Glutamatergic neuron (in vitro differentiated cells): ENCODE measurements around the gene ASB2. TPM values are rescaled to one million over a fixed set of nuclear protein-coding genes. Genes with fewer than 3 reads are reported as not detected.

ENCODE experiments used
- DNase-seq: peaks from one replicate; pipeline ENCODE4 v3.0.0; 2022
- H3K27ac Mint-ChIP-seq: one replicate; pipeline ENCODE4 v1.8.0; 2020; ENCODE audit warnings: mild to moderate bottlenecking, mixed read lengths, inconsistent platforms; ENCODE audit not compliant: unreplicated experiment
- H3K27me3 Mint-ChIP-seq: one replicate; pipeline ENCODE4 v1.8.0; 2020; ENCODE audit warnings: mild to moderate bottlenecking, moderate library complexity, mixed read lengths, inconsistent platforms; ENCODE audit not compliant: unreplicated experiment
- H3K36me3 Mint-ChIP-seq: one replicate; pipeline ENCODE4 v1.8.0; 2020; ENCODE audit warnings: mild to moderate bottlenecking, mixed read lengths, inconsistent platforms; ENCODE audit not compliant: unreplicated experiment
- H3K4me1 Mint-ChIP-seq: one replicate; pipeline ENCODE4 v1.8.0; 2020; ENCODE audit warnings: mild to moderate bottlenecking, low read depth, mixed read lengths, inconsistent platforms; ENCODE audit not compliant: unreplicated experiment
- H3K4me3 Mint-ChIP-seq: one replicate; pipeline ENCODE4 v1.8.0; 2020; ENCODE audit warnings: mild to moderate bottlenecking, mixed read lengths, inconsistent platforms; ENCODE audit not compliant: unreplicated experiment
- H3K9me3 Mint-ChIP-seq: one replicate; pipeline ENCODE4 v1.8.0; 2020; ENCODE audit warnings: mild to moderate bottlenecking, moderate library complexity, mixed read lengths, inconsistent platforms; ENCODE audit not compliant: unreplicated experiment
- CTCF ChIP-seq: fragments of 200-600 bp; sonication (generic); IDR thresholded peaks from one replicate; pipeline ENCODE4 v1.5.0; 2021; ENCODE audit not compliant: partially characterized antibody, unreplicated experiment
- total RNA-seq: library from RNA; stranded (reverse); fragmentation: NEBNext Ultra II Directional; extraction: Animal tissue kit (Norgen Biotek cat#: 25700); gene quantifications from one replicate; pipeline ENCODE4 v1.2.1, GENCODE V29; 2021; ENCODE audit not compliant: unreplicated experiment

Gene ASB2
- total RNA-seq, 1 donor from 2014 or later: 16.6 TPM

- Mint-ChIP-seq H3K9me3 (peaks cover 25% of the 10 kb centered on the region), H3K4me1 (peaks cover 38% of the 10 kb centered on the region), H3K4me3 (peak overlapping the region; percentile 64), H3K27me3 (peaks cover 14% of the 10 kb centered on the region), H3K27ac (peak overlapping the region; percentile 90), H3K36me3 (no peaks in the 10 kb centered on the region)
- no peak for TF ChIP-seq CTCF
- no peak for DNase-seq
Observed at GRCh38 chr14:93969082-93969828, 7.1 kb downstream of the ASB2 start.

- TF ChIP-seq CTCF: no peak
- no peak for DNase-seq
- Mint-ChIP-seq H3K9me3 (peaks cover 24% of the 10 kb centered on the region), H3K4me3 (no peak overlapping the region), H3K36me3 (no peaks in the 10 kb centered on the region), H3K27ac (no peak overlapping the region), H3K27me3 (peaks cover 14% of the 10 kb centered on the region), H3K4me1 (peaks cover 43% of the 10 kb centered on the region)
Observed at GRCh38 chr14:93967637-93968250, 8.6 kb downstream of the ASB2 start.

- no peak for TF ChIP-seq CTCF
- no peak overlapping the region for H3K27ac Mint-ChIP-seq
Observed at GRCh38 chr14:93965946-93966474, 10.4 kb downstream of the ASB2 start.

GRCh38 chr14:93965287-93965821 is 11.0 kb downstream of the ASB2 start:
- Mint-ChIP-seq H3K9me3 (peaks cover 15% of the 10 kb centered on the region), H3K27me3 (peaks cover 6% of the 10 kb centered on the region), H3K27ac (no peak overlapping the region), H3K4me1 (peaks cover 28% of the 10 kb centered on the region), H3K36me3 (no peaks in the 10 kb centered on the region), H3K4me3 (no peak overlapping the region)
- DNase-seq: no peak
- TF ChIP-seq CTCF: no peak

More at GRCh38 chr14:93965946-93966474, 10.4 kb downstream of the ASB2 start:
- Mint-ChIP-seq H3K4me3 (no peak overlapping the region), H3K27me3 (peaks cover 11% of the 10 kb centered on the region), H3K9me3 (peaks cover 20% of the 10 kb centered on the region), H3K4me1 (peaks cover 34% of the 10 kb centered on the region), H3K36me3 (no peaks in the 10 kb centered on the region)
- no peak for DNase-seq
